HG02840 (cell line): ENCODE results near the gene MSI2.

Source experiments
- ATAC-seq: cut with Tn5 transposase; IDR thresholded peaks from one replicate; pipeline ENCODE4 v1.9.1; 2021; ENCODE audit warnings: mild to moderate bottlenecking, moderate library complexity, moderate number of reproducible peaks; ENCODE audit not compliant: unreplicated experiment, low FRiP score

MSI2 gene

DNA sequence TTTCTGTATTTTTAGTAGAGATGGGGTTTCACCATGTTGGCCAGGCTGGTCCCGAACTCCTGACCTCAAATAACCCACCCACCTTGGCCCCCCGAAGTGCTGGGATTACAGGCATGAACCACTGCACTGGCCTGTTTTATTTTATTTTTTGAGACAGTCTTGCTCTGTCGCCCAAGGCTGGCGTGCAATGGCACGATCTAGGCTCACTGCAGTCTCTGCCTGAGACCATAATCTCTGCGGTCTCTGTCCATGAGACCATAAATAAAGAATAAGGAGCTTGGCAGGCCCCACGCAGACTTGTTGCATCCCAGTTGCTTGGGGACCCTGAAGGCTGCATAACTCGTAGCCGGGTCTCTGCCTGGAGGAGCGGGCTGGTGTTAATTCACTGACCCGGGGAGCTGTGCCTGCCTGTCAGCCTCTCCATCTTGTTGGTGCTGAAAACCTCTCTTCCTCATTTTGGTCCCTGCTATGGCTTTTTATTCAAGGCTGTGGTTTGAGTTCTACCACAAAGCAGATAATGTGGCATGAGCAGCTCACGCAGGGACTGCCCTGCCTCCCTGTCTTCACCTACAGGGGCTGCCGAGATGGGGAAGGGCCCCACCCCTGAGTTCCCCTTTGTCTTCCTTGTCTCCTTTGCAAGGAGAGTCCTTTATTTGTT, 82.1 kb downstream of the MSI2 start:
- ATAC-seq: no peak

DNA sequence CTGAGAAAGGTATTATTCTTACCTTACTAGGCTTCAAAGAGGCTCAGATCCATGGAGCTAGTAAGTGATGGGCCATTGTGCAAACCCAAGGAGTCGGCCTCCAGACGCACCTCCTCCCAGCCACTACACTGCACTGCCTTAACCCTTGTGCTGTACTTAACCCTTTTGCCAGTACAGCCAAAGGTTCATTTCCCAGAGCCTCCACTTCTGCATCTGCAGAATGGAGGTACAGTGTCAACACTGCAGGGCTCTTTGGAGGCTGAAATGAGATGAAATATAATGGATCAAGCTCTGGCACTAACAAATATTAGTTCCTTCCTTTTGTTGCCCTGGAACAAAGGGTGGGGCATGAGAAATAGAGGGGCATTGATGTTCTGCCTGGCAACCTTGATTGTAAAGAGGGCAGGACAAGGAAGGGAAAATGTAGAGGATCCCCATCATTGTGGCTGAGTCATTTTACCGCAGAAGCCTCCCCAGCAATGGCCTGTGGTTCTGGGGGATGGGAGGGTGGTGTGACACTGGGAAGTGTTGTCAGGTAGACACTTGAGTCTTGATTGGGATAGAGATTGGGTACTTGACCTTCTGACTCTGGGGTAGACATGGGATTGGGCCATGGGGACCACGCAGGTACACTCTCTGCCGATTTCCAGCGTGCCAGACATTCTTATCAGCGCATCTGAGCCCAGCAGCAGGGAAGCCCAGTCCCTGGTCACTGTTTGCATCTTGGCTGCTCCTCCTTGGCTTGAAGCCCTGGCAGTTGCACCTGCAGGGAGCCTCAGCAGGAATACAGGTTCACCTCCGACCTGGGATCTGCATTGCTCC, 84.0 kb downstream of the MSI2 start:
- no peak for ATAC-seq

DNA sequence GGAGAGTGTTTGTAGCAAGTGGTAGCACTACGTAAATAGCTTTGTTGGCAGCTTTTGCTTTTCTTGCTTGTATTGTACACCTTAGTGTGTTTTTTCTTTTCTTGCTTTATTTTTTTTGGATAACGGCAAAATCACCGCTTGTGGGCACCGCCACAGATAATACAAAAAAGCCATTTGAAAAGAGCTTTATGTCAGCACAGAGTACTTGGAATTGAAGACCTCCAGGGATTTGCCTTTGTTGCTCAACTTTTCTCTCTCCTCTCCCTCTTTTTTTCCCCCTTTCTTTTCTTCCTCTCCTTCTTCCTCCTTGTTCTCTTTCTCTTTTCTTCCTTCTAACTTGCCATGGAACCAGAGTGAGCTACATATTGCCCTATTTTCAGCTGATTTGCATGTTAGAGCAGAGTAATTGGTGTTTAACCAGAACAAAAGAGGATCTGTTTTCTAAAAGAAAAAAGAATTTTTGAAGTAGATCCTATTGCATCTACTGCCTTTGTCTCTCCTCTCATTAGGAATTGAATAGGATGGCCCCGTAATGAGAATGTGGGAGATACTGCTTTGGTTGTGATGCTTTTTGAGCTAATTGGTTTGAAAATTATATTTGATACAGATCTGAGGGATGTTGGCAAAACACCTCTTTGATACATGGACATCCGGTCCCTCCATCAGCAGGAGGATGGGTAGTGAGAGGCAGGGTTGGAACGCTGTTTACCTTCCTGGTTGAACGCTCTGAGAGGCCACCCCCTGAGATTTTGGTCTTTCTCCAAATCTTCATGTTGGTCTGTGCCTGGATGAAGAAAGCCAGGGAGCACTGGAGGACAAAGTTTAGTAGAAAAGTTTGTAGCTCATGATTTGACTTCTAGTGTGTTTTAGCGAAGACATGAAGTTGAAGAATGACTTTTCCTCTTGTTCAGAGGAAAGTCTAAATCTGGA, 85.6 kb downstream of the MSI2 start:
- ATAC-seq: no peak

DNA sequence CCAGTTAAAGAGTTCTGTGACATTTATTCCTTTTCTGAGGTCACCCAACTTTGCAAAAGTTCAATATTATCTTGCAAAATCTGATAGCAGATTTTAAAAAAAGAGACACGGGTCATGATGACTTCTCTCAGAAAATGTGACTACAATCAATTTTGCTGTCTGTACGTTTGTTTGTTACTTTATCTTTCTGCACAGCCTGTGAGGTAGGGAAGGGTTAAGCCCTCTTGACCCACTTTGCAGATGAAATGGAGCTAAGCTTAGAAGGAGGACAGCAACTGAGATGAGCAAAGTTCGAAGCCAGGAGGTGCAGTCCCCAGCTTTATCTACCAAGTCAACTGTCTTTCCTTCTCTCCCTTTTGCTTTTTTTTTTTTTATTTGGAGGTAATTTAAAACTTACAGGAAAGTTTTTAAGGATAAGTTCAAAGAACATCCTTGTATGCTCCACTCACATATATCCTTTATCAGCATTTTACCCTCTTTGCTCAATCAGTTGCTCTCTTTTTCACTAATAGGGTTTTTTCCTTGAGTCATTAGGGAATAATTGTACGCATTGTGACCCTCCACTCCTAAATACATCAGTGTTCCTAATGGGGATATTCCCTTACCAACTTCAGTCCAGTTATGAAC, 86.8 kb downstream of the MSI2 start:
- ATAC-seq: no peak

DNA sequence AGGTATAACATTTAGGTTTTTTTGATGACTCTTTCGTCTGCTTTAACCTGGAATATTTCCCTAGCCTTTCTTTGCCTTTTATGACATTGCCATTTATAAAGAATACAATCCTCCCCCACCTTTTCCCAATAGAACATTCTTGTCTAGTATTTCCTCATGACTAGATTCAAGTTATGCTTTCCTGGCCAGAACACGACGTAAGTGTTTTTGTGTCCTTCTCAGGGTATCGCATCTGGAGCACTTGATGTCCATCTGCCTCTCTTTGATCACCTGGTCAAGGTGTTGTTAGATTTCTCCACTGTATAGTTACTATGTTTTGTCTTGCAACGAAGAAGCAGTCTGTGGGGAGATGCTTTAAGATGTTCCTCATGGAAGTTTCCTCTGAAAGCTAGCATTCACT, 87.4 kb downstream of the MSI2 start:
- ATAC-seq: no peak

DNA sequence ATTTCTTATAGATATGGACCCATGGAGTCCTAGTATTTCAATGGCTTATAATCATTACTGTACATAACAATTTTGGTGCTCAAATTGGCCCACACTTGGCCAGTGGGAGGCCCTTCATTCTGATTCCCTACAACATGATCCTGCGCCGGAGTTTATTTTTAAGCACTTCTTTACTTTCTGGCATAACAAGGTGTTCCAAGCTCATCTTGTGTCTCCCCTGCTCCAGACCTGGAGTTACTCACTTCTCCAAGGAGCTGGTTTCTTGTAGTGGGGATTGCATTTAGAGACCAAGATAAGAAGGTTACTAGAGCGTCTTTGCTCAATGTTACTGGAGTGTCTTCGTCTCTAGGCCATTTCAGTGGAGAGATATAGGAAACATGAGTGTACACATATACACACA, 87.9 kb downstream of the MSI2 start:
- ATAC-seq: no peak

DNA sequence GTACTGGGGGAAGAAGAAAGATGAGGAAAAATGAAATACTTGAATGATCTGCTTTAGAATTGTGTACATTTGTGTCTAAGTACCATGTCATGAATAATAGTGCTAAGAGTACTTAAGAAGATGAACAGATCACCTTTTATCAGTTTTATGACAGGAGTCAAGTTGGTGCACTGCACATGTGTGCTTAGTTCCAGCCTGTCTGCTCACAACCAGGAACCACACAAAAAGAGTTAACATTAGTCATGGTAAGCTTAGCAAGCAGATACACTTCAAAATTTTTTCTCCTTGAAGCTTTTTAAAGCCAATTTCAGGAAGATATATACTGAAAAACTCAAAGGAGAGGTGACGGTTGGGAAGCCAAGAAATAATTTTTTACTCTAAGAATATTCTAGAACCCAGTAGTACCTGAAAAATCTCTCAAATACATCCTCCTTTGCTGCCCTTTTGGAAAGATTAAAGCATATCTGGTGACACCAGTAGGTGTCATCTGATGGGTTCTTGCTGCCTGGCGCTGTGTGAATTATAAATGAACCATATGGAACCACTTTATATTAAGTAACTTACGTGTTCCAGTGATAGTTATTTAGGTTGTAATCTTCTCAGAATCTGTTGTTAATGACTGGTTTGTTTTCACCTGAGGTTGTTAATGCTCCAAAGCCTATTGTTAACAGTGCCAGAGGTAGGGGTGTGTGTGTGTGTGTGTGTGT, 93.4 kb downstream of the MSI2 start:
- ATAC-seq: no peak

DNA sequence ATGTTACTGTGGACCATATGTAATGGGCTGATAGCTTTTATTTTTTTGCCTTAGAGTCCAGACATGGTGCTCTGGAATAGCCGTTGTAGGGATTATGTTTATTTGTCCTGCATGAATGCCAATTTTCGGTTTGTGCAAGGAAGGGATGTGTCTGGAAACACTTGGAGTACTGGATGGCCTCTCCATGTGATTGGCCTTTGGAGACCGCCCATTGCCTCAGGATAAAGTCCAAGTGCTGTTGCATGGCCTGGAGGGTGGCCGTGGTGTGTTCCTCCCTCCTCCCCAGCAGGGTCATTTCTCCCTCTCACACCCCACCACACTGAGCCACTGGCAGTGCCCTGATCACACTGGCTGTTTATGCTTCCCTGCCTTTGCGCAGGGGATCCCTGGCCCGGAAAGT, 93.9 kb downstream of the MSI2 start:
- ATAC-seq: no peak

DNA sequence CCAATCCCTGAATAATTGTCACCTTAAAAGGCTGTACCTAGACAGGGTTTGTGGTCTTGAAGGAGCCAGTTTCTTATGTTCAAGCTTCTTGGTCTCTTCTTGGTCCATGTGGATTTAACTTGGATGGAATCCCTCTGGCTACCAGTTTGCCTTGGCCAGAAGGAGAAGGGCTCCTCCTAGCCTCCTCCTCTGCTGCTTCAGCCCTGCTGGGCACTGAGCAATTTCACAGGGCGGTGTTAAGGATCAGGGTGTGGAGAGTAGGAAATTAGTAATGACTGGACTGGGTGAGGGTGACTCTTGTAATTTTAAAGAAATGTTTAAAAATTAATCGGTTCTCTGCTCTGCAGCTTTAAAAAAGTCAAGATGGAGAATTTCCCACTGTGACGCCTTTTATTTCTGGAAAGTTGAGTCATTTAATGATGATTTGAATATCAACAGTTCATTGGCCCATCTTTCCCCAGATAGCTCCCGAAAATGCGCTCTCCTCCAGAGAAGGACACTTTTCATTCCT, 96.4 kb downstream of the MSI2 start:
- no peak for ATAC-seq

DNA sequence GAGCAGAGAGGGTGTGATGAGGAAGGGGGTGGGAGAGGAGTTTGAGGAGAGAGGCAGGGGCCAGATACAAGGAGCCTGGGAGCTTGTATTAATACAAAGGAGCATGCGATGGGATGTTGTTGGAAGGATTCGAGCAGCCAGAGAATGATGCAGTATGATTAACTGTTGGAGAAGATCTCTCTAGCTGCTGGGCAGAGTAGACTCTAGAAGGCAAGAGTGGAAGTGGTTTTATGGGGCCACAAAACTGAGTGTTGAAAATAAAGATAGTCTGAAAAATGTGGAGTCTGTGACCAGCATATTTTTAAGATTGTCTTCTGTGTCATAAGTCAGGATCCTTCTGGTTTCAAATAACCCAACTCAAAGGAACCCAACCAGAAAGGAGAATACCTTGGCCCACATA, 98.3 kb downstream of the MSI2 start:
- ATAC-seq: no peak

DNA sequence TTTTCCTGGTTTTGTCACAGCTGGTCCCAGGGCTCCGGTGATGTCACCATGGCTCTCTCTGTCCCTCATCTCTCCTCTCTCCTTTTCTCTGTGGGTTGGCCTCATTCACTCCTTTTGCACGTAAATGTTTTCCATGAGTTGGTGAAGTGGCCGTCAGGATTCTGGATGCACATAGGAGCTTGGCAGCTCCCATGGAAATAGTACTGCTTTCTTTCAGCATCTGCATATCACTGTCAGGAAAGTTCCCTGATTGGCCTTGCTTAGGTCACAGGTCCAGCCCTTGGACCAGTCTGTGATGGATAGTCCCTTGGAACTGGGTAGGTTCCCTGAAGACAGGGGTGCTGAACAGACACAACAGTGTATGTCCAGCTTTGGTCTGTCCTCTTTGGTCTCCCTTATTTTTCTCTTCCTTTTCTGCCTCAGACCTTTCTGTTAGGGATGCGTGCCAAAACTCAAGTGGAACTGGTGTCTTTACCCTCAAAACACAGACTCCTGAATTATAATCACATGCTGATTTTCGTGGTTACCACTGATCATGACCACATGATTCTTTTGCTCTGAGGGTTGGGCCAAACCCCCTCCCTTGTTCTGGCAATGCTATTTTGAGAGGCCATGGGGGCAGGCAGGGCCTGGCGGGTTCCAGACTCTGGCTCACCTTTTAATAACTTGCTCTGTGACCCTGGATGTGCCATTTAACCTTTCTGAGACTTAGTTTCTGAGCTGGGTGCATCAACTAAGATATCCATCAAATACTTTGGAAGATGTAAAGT, 99.0 kb downstream of the MSI2 start:
- ATAC-seq: no peak

DNA sequence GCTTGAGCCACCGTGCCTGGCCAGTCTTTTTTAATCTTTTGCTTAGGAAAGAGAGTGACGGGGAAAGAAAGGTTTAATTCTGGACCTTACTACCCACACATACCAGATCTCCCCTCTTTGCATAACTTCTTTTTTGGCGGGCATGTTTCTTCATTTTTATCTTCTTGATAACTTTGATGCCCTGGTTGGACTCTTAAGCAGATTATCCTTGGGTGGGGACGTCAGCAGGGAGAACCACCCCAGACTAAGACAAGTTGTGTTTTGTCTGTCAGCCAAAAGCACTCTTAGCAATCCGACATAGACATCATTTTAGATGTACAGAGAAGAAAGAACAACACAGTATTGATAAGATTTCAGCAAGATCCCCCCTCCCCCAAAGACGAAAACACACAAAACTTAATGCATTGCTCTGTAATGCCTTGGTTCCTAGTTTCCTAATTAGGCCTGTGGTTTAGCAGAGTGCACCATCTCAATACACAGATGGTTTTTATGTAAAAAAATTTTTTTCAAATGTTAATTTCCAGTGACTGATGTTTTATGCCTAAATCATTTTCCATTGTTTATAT, 99.9 kb downstream of the MSI2 start:
- peak; percentile 22 for ATAC-seq

DNA sequence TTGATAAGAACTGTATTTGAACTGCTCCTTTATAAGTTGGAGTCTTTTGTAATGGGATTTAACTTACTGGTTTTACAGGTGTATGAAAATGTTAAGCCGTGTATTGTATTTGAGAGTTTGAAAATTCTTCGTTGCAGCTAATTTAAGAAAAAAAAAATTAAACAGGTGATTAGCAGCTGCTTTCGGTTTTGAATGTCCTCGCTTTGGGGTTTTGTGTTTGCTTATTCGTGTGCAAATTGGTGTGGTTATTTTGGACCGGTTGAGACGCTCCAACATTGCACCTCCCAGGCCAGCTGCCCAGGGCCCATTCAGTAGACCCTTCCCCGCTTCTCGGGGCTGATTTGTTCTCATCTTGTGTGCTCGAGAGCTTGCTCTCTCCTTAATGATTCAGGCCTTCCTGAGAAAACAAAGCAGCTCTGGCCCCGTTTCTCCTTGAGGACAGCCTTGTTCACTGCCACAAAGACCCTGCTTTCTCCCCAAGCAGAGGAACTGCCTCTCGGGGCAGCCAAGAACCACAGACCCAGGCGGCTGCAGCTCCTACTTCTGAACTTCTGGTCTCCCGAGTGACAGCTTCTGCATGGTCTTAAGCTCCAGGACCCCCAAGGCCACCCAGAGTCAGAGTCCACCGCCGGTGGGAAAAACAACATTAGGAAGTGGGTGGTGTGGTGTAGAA, 100.5 kb downstream of the MSI2 start:
- peak; percentile 37 for ATAC-seq

DNA sequence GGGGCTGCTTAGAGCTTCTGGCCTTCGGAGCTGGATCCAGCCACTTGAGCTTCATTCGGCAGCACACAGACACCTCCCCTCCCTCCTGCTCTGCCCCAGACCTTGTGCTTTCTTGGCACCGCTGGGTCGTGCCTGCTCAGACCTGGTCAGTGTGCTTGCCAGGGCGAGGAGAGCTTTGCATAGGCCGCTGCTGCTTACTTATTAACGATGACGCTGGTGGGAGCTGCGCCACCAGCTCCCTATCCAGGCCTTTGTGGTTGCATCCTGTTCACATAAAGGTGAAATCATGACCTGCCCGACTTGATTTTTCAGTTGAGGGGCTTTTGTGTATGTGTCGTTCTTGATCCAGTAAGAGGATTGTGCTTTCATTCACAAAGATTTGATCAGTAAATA, 101.1 kb downstream of the MSI2 start:
- peak; percentile 47 for ATAC-seq

DNA sequence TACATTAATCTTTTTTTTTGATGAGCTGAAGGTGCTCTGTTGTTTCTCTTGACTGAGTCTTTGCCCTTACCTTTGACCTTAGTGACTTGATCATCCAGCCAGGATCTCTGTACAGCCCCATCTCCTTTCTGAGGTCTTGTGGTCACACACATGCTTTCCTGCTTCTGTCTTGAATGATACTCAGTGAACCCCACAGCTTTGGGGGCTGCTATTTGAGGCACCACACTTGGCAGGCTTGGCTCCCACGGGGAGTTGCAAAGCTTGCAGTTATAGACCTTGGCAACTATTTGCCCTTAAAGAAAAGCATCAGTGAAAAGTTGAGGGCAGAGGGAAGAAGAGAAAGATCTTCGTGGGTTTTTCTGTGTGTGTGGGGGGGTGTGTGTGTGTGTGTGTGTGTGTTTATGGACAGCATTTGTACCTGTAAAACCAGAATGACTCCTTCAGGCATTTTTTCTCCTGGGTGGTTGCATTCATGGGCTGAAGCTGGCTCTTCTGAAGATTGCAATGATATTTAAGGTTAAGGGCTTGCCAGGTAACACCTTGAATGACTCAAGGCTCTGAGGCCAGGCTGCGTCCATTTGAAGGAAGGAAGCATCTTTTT, 101.6 kb downstream of the MSI2 start:
- no peak for ATAC-seq

DNA sequence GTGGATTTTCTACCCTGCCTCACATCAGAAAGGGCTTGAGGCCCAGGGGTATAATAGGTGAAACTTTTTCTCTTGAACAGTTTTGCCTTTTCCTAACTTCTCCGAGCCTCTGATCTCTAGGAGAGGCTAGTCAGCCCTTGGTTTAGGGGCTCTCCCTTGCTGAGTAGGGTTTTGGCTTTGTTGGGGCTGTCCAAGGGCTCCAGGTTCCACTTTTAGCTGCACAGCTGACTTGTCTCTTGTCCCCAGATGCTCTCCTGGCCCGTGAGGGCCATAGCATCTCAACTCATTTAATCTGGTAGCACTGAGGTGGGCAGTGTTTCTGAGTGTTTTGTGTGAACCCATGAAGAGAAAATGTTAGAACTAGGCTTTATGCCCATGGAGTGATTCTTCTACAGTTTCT, 103.9 kb downstream of the MSI2 start:
- no peak for ATAC-seq

DNA sequence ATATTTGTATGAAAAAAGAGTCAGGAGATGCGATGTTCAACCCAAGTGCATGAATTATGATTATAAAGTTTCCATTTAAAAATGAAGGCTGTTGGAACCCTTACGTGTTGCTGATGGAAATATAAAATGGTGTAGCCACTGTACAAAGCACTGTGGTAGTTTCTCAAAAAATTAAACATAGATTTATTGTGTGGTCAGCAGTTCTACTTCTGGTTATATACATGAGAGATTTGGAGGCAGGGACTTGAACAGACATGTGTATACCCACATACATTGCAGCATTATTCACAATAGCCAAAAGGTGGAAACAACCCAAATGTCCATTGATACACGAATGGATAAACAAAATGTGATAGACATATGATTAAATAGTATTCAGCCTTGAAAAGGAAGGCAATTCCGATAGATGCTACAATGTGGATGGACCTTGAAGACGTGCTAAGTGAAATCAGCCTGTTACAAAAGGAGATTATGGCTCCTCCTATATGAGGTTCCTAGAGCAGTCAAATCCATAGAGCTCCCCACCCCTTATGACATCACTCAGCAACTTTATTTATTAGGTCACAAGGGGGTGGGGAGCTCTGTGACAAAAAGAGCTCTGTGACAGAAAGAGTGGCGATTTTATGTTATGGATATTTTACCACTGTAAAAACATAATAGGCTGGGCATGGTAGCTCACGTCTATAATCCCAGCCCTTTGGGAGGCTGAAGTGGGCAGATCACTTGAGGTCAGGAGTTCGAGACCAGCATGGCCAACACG, 106.7 kb downstream of the MSI2 start:
- ATAC-seq: no peak
